Right cardiac atrium (tissue), 5 donors: ENCODE measurements around the gene ONECUT2. TPM values are rescaled to one million over a fixed set of nuclear protein-coding genes. Genes with fewer than 3 reads are reported as not detected.

ENCODE experiments used
- ATAC-seq, 2 donors: fragments of 200-7000 bp; cut with Tn5 transposase; one replicate each; pipeline versions ENCODE4 v1.8.0 to v1.9.1; 2020; ENCODE audit warnings: moderate library complexity in 2 of 2, mild to moderate bottlenecking in 1 of 2
- DNase-seq, 3 donors: peaks; one replicate each; pipeline ENCODE4 v3.0.0-alpha.2; 2020
- H3K27ac ChIP-seq: one replicate; pipeline ENCODE4 v1.5.1; 2013; ENCODE audit warnings: mild to moderate bottlenecking, low read length, control low read depth, moderate library complexity
- H3K27me3 ChIP-seq: one replicate; pipeline ENCODE4 v1.6.1; 2013; ENCODE audit not compliant: control insufficient read depth, insufficient read depth
- H3K4me1 ChIP-seq: one replicate; pipeline ENCODE4 v1.6.1; 2013; ENCODE audit warnings: low read length; ENCODE audit not compliant: control insufficient read depth, insufficient read depth
- H3K4me3 ChIP-seq: one replicate; pipeline ENCODE4 v1.5.1; 2013; ENCODE audit warnings: low read length, control low read depth
- H3K9me3 ChIP-seq: one replicate; pipeline ENCODE4 v1.6.1; 2013; ENCODE audit warnings: low read length; ENCODE audit not compliant: control insufficient read depth
- WGBS: extraction: QIAGEN DNeasy Blood & Tissue Kit; methylation state at CpG from one replicate; pipeline ENCODE4 v1.1.7; 2013; 5-methylcytosine and 5-hydroxymethylcytosine counted together
- intact Hi-C, 4 donors: fragments of 100-400 bp; cut with DNase I; formaldehyde crosslinking; loops; one replicate each; pipeline versions ENCODE4 v1.11.0 to v1.14.0; 2022 to 2023
- polyA plus RNA-seq: library from polyadenylated mRNA; stranded (reverse); fragments of 200-250 nt; gene quantifications from one replicate; pipeline ENCODE4 v1.2.3, GENCODE V29; 2013
- total RNA-seq, 4 donors: library from RNA; stranded (reverse); fragmentation: NEBNext Ultra II Directional; extraction: Animal tissue kit (Norgen Biotek cat#: 25700); gene quantifications; one replicate each; pipeline ENCODE4 v1.2.1, GENCODE V29; 2021
- donor health status: healthy with polysubstance abuse.
- donor health status: DM: no; HTN: yes; CAD: no.
- donor health status: DM: no; HTN: no; CAD: no.
- donor health status: DM: no; HTN: yes; CAD: no; lungs with severe emphysema.
- donor health status: DM: yes; HTN: yes; CAD: no.

Gene ONECUT2
- total and polyA plus RNA-seq, 5 donors, result 0.02 to 0.20 (median 0.06) TPM; not detected in 1

GRCh38 chr18:57438743-57439608 is 3.8 kb downstream of the ONECUT2 start:
- H3K27ac ChIP-seq, result no peak overlapping the region
- H3K4me1 ChIP-seq, result peaks cover 2% of the 10 kb centered on the region
- ATAC-seq (no peak), DNase-seq (no peak)
- WGBS, result 3% methylated on average over 31 of the region's 31 CpGs
- H3K9me3 ChIP-seq, result no peaks in the 10 kb centered on the region
- intact Hi-C loops, result loop anchor here in 1 of 4 donors (10.0 kb wide), 1 partner anchor 734 kb away; no protein-coding TSS in a partner anchor
- H3K27me3 ChIP-seq, result peaks cover 8% of the 10 kb centered on the region
- H3K4me3 ChIP-seq, result no peak overlapping the region

- no peak overlapping the region for H3K4me3 ChIP-seq
Observed at GRCh38 chr18:57439609-57439968, 4.4 kb downstream of the ONECUT2 start.

GRCh38 chr18:57439985-57440330 is 4.8 kb downstream of the ONECUT2 start:
- 5% methylated on average over 17 of the region's 17 CpGs for WGBS
- no peaks in the 10 kb centered on the region for H3K9me3 ChIP-seq
- no peak for DNase-seq
- no peak overlapping the region for H3K4me3 ChIP-seq
- no peak overlapping the region for H3K27ac ChIP-seq
- intact Hi-C loops, result loop anchor here in 1 of 4 donors (10.0 kb wide), 1 partner anchor 735 kb away; no protein-coding TSS in a partner anchor
- no peak for ATAC-seq
- H3K27me3 ChIP-seq, result peaks cover 13% of the 10 kb centered on the region
- H3K4me1 ChIP-seq, result peaks cover 2% of the 10 kb centered on the region

More at GRCh38 chr18:57439609-57439968, 4.4 kb downstream of the ONECUT2 start:
- H3K27me3 ChIP-seq, result peaks cover 13% of the 10 kb centered on the region
- H3K9me3 ChIP-seq, result no peaks in the 10 kb centered on the region
- no peak overlapping the region for H3K27ac ChIP-seq
- 4% methylated on average over 26 of the region's 26 CpGs for WGBS
- intact Hi-C loops, result loop anchor here in 1 of 4 donors (10.0 kb wide), 1 partner anchor 735 kb away; no protein-coding TSS in a partner anchor
- peaks cover 2% of the 10 kb centered on the region for H3K4me1 ChIP-seq
- ATAC-seq (no peak), DNase-seq (no peak)

GRCh38 chr18:57440331-57441070 is 5.3 kb downstream of the ONECUT2 start:
- H3K9me3 ChIP-seq, result no peaks in the 10 kb centered on the region
- no peak overlapping the region for H3K4me3 ChIP-seq
- intact Hi-C loops, result no loop called here
- H3K27ac ChIP-seq, result no peak overlapping the region
- no peak for ATAC-seq
- DNase-seq, result no peak
- peaks cover 2% of the 10 kb centered on the region for H3K4me1 ChIP-seq
- peaks cover 13% of the 10 kb centered on the region for H3K27me3 ChIP-seq
- 3% methylated on average over 60 of the region's 60 CpGs for WGBS

GRCh38 chr18:57441071-57441794 is 6.1 kb downstream of the ONECUT2 start:
- no peak overlapping the region for H3K27ac ChIP-seq
- ATAC-seq (no peak), DNase-seq (no peak)
- H3K4me1 ChIP-seq, result peaks cover 2% of the 10 kb centered on the region
- no peaks in the 10 kb centered on the region for H3K9me3 ChIP-seq
- intact Hi-C loops, result no loop called here
- 2% methylated on average over 54 of the region's 54 CpGs for WGBS
- no peak overlapping the region for H3K4me3 ChIP-seq
- H3K27me3 ChIP-seq, result peaks cover 13% of the 10 kb centered on the region

GRCh38 chr18:57443247-57443646 is 8.1 kb downstream of the ONECUT2 start:
- 9% methylated on average over 1 of the region's 1 CpG for WGBS
- no peak for ATAC-seq
- no peak for DNase-seq
- Histone ChIP-seq H3K27me3 (peaks cover 13% of the 10 kb centered on the region), H3K27ac (no peak overlapping the region), H3K9me3 (no peaks in the 10 kb centered on the region), H3K4me1 (peaks cover 2% of the 10 kb centered on the region), H3K4me3 (no peak overlapping the region)
- intact Hi-C loops, result no loop called here

- 54% methylated on average over 3 of the region's 3 CpGs for WGBS
- Histone ChIP-seq H3K4me3 (no peak overlapping the region), H3K27ac (no peak overlapping the region), H3K27me3 (peaks cover 13% of the 10 kb centered on the region), H3K9me3 (no peaks in the 10 kb centered on the region), H3K4me1 (peaks cover 2% of the 10 kb centered on the region)
- no peak for DNase-seq
- no peak for ATAC-seq
- intact Hi-C loops, result no loop called here
Observed at GRCh38 chr18:57443702-57444101, 8.5 kb downstream of the ONECUT2 start.

GRCh38 chr18:57444301-57444759 is 9.2 kb downstream of the ONECUT2 start:
- no peak for ATAC-seq
- 45% methylated on average over 3 of the region's 3 CpGs for WGBS
- Histone ChIP-seq H3K27ac (no peak overlapping the region), H3K9me3 (no peaks in the 10 kb centered on the region), H3K4me1 (peaks cover 2% of the 10 kb centered on the region), H3K27me3 (peaks cover 13% of the 10 kb centered on the region), H3K4me3 (no peak overlapping the region)
- intact Hi-C loops, result no loop called here
- DNase-seq, result no peak

GRCh38 chr18:57445488-57446319 is 10.5 kb downstream of the ONECUT2 start:
- ATAC-seq (no peak), DNase-seq (no peak)
- H3K27me3 ChIP-seq, result peaks cover 13% of the 10 kb centered on the region
- no peak overlapping the region for H3K27ac ChIP-seq
- 53% methylated on average over 8 of the region's 8 CpGs for WGBS
- no peaks in the 10 kb centered on the region for H3K4me1 ChIP-seq
- H3K9me3 ChIP-seq, result no peaks in the 10 kb centered on the region
- H3K4me3 ChIP-seq, result no peak overlapping the region
- intact Hi-C loops, result no loop called here

- DNase-seq (no peak), ATAC-seq (no peak)
- Histone ChIP-seq H3K9me3 (no peaks in the 10 kb centered on the region), H3K27ac (no peak overlapping the region), H3K4me3 (no peak overlapping the region), H3K27me3 (peaks cover 13% of the 10 kb centered on the region), H3K4me1 (no peaks in the 10 kb centered on the region)
- WGBS, result 5% methylated on average over 4 of the region's 4 CpGs
- intact Hi-C loops, result no loop called here
Observed at GRCh38 chr18:57446322-57446721, 11.1 kb downstream of the ONECUT2 start.
